Astrocyte (in vitro differentiated cells and primary cell): Measurements from ENCODE around the gene ZNF726.
"Not testable (repeated sequence)": the region's sequence is repeated elsewhere in the genome, so short reads cannot be mapped to it uniquely, and the experiment has no call there.

Experiments used
- EZH2 ChIP-seq: IDR thresholded peaks from 2 replicates; pipeline ENCODE4 v1.6.1; 2012; ENCODE audit warnings: mild to moderate bottlenecking, low read length, inconsistent platforms; ENCODE audit not compliant: insufficient read depth
- TF ChIP-seq, protein P1 (sequence below): IDR thresholded peaks from 2 replicates; pipeline ENCODE4 v1.5.1; 2011; ENCODE audit warnings: low read depth, mild to moderate bottlenecking, inconsistent platforms, low read length, moderate library complexity; ENCODE audit not compliant: insufficient read depth

- TF ChIP-seq EZH2 = not testable (repeated sequence)
- TF ChIP-seq, protein P1, sequence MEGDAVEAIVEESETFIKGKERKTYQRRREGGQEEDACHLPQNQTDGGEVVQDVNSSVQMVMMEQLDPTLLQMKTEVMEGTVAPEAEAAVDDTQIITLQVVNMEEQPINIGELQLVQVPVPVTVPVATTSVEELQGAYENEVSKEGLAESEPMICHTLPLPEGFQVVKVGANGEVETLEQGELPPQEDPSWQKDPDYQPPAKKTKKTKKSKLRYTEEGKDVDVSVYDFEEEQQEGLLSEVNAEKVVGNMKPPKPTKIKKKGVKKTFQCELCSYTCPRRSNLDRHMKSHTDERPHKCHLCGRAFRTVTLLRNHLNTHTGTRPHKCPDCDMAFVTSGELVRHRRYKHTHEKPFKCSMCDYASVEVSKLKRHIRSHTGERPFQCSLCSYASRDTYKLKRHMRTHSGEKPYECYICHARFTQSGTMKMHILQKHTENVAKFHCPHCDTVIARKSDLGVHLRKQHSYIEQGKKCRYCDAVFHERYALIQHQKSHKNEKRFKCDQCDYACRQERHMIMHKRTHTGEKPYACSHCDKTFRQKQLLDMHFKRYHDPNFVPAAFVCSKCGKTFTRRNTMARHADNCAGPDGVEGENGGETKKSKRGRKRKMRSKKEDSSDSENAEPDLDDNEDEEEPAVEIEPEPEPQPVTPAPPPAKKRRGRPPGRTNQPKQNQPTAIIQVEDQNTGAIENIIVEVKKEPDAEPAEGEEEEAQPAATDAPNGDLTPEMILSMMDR = not testable (repeated sequence)
Measured at GRCh38 chr19:23976631-23977030, 61.9 kb downstream of the ZNF726 start.
